Ascending aorta (tissue), 2 donors: ENCODE results near the gene UST. TPM values are rescaled to one million over a fixed set of nuclear protein-coding genes. Genes with fewer than 3 reads are reported as not detected.

Experiments
- DNase-seq, 2 donors: peaks; one replicate each; pipeline ENCODE4 v3.0.0-alpha.2; 2019; ENCODE audit warnings: low spot score in 2 of 2
- H3K27ac ChIP-seq, 2 donors: fragments of 200-600 bp; sonication (generic); one replicate each; pipeline ENCODE4 v1.5.1; 2016 to 2017; ENCODE audit warnings: mild to moderate bottlenecking in 1 of 2
- H3K27me3 ChIP-seq: fragments of 200-600 bp; sonication (generic); one replicate; pipeline ENCODE4 v1.5.1; 2017
- H3K36me3 ChIP-seq, 2 donors: fragments of 200-600 bp; sonication (generic); one replicate each; pipeline ENCODE4 v1.5.1; 2016
- H3K4me1 ChIP-seq, 2 donors: fragments of 200-600 bp; sonication (generic); one replicate each; pipeline ENCODE4 v1.5.1; 2016 to 2017; ENCODE audit warnings: mild to moderate bottlenecking in 1 of 2
- H3K4me3 ChIP-seq, 2 donors: fragments of 200-600 bp; sonication (generic); one replicate each; pipeline ENCODE4 v1.5.1; 2016 to 2017; ENCODE audit warnings: mild to moderate bottlenecking in 1 of 2
- H3K9me3 ChIP-seq, 2 donors: fragments of 200-600 bp; sonication (generic); one replicate each; pipeline ENCODE4 v1.5.1; 2016
- intact Hi-C: fragments of 100-400 bp; cut with DNase I; formaldehyde crosslinking; loops from one replicate; pipeline ENCODE4 v1.15.1; 2023
- total RNA-seq: library from RNA; depleted of rRNA; stranded (reverse); fragments of >200 nt; gene quantifications from one replicate; pipeline ENCODE4 v1.1.0, GENCODE V29; 2016
- TF ChIP-seq, protein P1 (sequence below), 3 experiments: fragments of 200-600 bp in 2 of 3; fragments of 450-650 bp in 1 of 3; sonication (generic) in 2 of 3; IDR thresholded peaks; one replicate each; pipeline ENCODE4 v1.5.1; 2016 to 2019; ENCODE audit warnings: antibody characterized with exemption in 3 of 3, mild to moderate bottlenecking in 1 of 3, moderate library complexity in 1 of 3

The UST gene
- total RNA-seq, 1 donor from 2014 or later = 27.0 TPM

- Histone ChIP-seq H3K4me3 (no peak overlapping the region), H3K27me3 (no peaks in the 10 kb centered on the region), H3K36me3 (no peaks in the 10 kb centered on the region), H3K27ac (no peak overlapping the region), H3K4me1 (peaks cover 0 to 4% of the 10 kb centered on the region in 2 donors), H3K9me3 (no peaks in the 10 kb centered on the region)
- intact Hi-C loops = no loop called here
- TF ChIP-seq, protein P1, sequence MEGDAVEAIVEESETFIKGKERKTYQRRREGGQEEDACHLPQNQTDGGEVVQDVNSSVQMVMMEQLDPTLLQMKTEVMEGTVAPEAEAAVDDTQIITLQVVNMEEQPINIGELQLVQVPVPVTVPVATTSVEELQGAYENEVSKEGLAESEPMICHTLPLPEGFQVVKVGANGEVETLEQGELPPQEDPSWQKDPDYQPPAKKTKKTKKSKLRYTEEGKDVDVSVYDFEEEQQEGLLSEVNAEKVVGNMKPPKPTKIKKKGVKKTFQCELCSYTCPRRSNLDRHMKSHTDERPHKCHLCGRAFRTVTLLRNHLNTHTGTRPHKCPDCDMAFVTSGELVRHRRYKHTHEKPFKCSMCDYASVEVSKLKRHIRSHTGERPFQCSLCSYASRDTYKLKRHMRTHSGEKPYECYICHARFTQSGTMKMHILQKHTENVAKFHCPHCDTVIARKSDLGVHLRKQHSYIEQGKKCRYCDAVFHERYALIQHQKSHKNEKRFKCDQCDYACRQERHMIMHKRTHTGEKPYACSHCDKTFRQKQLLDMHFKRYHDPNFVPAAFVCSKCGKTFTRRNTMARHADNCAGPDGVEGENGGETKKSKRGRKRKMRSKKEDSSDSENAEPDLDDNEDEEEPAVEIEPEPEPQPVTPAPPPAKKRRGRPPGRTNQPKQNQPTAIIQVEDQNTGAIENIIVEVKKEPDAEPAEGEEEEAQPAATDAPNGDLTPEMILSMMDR (IDR thresholded peaks at IDR 0.05) = no peak
- DNase-seq = no peak
Observed at GRCh38 chr6:149125309-149125708, 378.5 kb downstream of the UST start.
